Stimulated activated CD4-positive, alpha-beta T cell treated with anti-CD3 and anti-CD28 coated beads, Interleukin-1b, Interleukin-23, amount 100 ng/mL, for 1 hour (primary cell): ENCODE results near the gene EPOP.

Source experiments
- DNase-seq, 2 donors: peaks; one replicate each; pipeline ENCODE4 v3.0.0-alpha.2; 2020; ENCODE audit warnings: low read depth in 2 of 2

EPOP gene

DNA sequence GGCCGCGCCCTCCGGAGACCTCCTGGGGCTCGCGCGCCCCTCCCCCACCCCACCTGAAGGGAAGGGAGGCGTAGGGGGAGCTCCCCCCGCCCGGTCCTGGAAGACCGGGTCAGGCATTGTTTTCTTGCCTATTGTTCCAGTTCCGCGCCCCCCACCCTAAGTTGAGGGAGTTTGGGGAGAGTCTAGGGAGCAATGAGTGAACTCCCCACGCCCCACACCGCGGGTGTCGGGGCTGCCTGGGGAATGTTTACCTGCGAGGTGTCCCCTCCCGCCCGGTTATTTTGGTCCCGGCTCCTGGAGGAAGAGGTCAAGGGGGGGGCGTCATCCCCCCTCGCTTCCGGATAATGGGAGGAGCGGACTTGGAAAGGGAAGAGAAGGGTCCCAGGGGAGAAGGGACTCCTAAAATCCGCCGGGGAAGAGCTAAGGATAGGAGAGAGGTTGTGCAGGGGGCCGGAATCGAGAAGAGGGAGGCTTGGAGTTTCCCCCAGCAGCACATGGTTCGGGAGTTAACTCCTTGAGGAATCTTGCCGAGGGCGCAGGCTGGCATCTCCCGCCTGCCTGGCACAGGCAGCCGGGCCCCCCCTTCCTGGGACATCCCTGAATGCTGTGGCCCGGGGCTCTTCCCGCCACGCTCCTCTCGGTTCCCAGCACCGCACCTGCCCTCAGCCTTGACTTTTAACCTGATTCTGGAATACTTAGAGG lies 31.2 kb upstream of the EPOP start:
- DNase-seq = no peak

GRCh38 chr17:38705523-38705802 lies 30.7 kb upstream of the EPOP start:
- DNase-seq = no peak

GRCh38 chr17:38704606-38705522 lies 30.1 kb upstream of the EPOP start, which contains the start of gene MLLT6:
Gene MLLT6 (plus strand): TSS chr17:38705273. CDS start chr17:38705633, 360 bp downstream.
- DNase-seq = peak; percentile 57 to 67

DNA sequence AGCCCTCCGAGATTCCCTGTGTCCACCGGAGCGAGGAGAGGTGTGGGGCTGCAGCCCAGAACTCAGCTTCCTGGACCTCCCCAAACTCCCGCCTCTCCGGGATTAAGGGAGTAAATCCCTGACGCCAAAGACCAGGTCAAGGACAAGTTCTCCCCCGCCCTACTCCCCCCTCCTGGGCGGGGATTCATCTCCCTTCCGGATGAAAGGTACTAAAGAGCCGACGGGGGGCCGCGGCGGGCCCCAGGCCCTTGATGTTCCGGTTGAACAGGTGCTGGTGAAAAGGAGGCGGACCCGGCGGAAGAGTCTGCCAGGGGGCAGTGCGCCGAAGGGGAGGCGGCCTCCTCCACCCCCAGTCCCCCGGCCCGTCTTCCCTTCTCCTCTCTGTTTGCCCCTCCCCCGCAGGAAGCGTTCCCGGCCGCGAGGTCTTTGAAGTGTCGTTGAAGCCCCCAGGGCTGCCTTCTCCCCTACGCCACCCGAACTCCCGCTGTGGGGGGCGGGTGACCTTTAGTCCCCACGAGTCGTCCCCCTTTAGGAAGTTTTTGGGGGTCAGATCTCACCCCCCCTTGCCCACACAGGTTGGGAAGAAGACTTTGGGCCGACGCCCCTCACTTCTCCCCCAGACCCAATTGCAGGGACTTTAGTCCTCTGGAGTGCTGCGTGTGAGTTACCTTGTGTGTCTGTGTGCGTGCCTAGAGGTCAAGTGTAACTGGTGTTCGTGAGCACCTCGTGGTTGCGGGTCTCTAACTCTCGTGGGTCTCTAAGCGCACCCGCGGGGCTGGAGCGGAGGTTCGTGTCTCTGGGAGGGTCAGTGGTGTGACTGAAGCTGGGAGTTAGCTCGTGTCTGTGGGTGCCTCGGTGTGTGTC lies 29.2 kb upstream of the EPOP start:
- peak in 1 of 2 donors; percentile 79 for DNase-seq

- no peak for DNase-seq
Observed at GRCh38 chr17:38702916-38703741, 28.4 kb upstream of the EPOP start.

GRCh38 chr17:38702166-38702915 lies 27.6 kb upstream of the EPOP start:
- peak; percentile 55 for DNase-seq

DNA sequence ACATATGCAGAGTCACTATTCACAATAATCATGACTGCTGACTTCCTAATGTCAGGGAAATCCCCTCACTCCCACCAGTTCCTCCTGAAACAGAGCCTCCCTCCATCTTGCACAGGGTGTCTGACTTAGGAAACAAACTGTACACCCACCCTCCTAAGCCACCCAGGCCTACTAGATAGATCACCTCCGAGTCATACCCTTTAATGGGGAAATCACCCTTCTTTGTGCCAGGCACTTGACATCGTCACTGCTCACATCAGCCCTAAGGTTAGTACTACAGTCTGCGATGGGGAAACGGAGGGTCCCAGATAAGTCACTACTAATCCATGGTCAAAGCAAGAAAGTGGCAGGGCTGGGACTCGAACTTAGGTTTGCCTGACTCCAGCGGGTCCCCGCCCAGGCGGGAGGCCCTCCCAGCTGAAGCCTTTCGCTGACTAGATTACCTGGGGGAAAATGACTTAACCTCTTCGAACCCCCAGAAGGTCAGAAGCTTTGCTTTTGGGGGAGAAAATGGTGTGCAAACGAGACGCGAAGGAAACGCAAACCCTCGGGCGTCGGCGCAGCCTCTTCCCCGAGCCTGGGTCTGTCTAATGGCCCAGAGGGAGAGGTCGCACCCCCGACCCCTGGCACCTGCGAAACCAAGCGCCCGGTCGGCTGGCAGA lies 26.9 kb upstream of the EPOP start:
- DNase-seq = peak in 1 of 2 donors; percentile 65

- no peak for DNase-seq
Observed at GRCh38 chr17:38698760-38699159, 24.0 kb upstream of the EPOP start.

DNA sequence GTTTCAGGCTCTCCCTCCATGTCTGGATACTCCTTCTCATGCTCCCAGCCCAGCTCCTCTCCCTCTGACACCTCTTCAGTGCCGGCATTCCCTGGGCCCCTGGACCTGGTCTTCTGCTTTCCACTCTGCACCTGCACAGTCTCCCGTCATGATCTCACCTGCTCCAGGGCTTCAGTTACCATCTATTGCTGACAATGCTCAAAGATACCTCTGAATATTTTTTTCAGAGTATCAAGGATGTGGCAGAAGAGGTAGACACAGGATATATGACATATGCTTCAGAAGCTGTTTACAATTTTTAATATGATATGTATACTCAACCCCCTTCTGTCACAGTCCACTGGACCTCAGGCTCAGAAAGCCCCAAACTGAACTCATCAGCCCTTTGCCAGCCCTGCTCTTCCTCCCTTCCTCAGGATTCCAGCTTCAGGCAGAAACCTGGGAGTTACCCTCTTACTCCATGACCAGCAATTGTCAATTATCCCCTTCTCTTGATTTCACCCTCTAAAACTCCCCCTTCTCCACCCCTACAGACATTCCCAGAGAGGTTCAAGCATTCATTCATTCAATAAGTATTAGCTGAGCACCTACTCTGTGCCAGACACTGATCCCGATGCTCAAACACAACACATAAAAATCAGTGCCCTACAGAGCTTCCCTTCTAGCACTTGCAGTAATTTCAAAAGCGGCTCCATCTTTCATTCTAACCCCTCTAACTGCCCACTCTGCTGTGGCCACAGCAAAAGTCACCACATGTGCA lies 22.5 kb upstream of the EPOP start:
- no peak for DNase-seq

DNA sequence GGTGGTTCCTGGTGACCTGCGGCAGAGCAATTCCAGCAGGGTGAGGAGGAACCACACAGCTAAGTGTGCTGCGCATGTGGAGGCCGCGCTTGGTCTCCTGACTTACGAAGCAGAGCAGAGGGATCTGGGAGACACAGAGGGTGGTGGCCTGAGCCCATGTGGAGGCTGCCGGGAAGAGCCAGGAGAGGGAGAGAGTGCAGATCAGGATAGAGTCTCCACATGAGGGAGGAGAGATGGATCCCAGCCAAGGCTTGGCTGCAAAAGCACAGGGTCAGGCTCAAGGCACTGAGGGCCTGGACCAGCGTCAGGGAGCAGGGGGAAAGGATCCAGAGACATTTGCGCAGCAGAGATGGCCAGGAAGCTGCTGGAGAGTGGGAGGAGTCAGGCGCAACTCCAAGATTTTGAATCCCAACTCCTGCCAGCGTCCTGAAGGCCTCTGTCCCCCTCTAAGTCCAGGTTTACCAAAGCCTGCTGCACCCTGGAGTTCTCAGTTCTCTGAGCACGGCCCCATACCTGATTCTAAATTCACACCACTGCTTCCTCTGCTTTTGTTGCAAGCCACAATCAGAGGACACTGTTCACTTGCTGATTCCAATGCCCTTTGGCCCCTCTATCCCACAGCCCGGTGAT lies 19.1 kb upstream of the EPOP start:
- DNase-seq = no peak

GRCh38 chr17:38691154-38691553 lies 16.4 kb upstream of the EPOP start:
- no peak for DNase-seq

DNA sequence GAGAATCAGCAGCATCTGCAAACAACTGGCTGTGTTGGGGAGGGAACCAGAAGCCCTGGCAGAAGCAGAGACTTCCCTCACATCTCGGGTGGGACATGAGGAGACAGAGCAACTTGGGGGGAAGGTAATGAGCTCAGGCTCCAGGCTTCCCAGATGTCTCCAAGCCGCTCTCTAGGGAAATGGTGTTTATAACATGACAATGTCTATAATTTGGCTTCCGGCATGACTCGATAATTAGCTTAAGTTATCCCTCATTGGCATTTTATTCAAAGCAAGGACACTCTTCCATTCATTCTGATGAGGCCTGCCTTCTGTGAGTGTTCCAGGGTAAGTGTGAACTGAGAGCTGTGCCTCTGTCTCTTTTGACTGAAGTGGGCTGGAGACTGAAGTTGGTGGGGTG lies 15.6 kb upstream of the EPOP start:
- no peak for DNase-seq

DNA sequence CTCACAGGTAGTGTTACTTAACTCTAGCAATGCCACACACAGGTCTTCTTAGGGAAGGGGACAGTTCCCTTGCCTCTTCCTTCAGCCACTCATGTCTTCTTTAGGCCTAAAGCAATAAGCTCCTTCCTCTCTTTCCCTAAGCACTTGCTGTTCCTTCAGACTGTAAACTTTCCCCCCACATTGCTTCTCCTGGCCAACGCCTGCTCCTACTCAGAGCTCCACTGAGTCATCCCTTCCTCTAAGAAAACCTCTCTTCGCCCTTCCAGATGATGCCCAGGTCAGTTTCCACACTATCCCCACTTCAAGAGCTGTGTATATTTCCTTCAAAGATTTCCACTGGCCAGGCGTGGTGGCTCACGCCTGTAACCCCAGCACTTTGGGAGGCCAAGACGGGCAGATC lies 12.5 kb upstream of the EPOP start:
- DNase-seq = no peak

- no peak for DNase-seq
Observed at GRCh38 chr17:38685491-38685890, 10.7 kb upstream of the EPOP start.

DNA sequence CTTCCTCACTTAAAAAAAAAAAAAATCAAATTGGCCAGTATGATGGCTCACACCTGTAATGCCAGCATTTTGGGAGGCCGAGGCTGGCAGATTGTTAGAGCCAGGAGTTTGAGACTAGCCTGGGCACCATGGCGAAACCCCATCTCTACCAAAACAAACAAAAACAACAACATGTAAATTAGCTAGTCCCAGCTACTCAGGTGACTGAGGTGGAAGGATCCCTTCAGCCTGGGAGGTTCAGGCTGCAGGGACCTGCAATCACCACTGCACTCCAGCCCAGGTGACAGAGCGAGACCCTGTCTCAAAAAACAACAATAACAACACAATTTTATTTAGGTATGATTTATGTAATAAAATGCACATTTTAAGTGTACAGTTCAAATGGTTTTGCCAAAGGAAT lies 6.3 kb upstream of the EPOP start:
- no peak for DNase-seq

- DNase-seq = no peak
Observed at GRCh38 chr17:38677819-38678218, 3.1 kb upstream of the EPOP start.

DNA sequence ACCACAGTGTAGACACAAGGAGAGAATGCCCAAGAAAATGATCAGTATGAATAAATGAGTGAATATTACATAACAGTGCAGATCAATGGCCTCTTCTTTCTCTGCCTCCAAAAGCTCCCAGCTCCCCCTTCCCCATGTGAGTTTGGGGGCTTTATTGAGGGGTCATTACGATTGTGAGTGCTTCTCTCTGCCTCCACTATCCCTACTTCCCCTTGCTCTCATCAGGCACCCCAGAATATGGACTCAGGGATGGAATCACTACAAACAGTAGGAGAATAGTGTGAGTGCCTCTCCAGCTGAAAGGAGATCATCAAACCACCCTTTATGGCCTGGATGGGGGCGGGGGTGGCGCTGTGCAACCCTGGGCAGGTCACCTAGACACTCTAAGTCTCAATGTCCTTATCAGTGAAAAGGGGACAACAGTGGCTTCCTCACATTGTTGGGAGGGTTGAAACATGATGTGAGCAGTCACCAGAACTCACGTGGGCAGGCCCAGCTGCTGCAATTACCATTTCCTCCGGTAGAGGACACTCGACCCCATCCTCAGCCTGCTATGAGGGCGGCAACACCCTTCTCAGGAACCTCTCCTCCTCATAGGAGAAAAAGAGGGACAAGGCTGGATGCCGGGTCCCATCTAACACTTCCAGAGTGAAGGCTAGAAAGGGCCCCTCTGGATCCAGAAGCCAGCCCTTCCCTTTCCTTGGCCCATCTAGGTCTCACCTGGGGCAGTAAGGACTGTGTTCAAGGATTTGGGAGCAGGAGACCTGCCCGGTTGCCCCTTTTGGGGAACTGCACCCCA lies 2.1 kb upstream of the EPOP start:
- DNase-seq = peak; percentile 52 to 85
